AG04450 (cell line): ENCODE results near the gene COL4A3. TPM values are rescaled to one million over a fixed set of nuclear protein-coding genes. Genes with fewer than 3 reads are reported as not detected.

Experiments
- CTCF ChIA-PET: fragments of 300-600, 350-600 bp; formaldehyde crosslinking; extraction: SDS; loops from one replicate; lab custom pipeline; 2022; ENCODE audit warnings: antibody characterized with exemption, inconsistent platforms; lab: Charles Lee
- POLR2A ChIA-PET: fragments of 350-600 bp; formaldehyde crosslinking; extraction: SDS; loops from one replicate; lab custom pipeline; 2021; ENCODE audit warnings: antibody characterized with exemption, inconsistent platforms; lab: Yijun Ruan, JAX
- DNase-seq: peaks from one replicate; pipeline ENCODE4 v3.0.0-alpha.2; 2011; ENCODE audit warnings: low read depth, low spot score
- H3K27ac ChIP-seq: one replicate; pipeline ENCODE4 v1.5.1; 2012; ENCODE audit warnings: low read depth, low read length, control low read depth
- H3K27me3 ChIP-seq: one replicate; pipeline ENCODE4 v1.6.0; 2012; ENCODE audit warnings: low read length; ENCODE audit not compliant: control insufficient read depth, insufficient read depth
- H3K4me3 ChIP-seq: 2 replicates; pipeline ENCODE4 v1.5.1; 2011; ENCODE audit warnings: mild to moderate bottlenecking, low read depth, low read length, control low read depth
- H3K9me3 ChIP-seq: 2 replicates; pipeline ENCODE4 v1.5.1; 2012; ENCODE audit warnings: low read length; ENCODE audit not compliant: control insufficient read depth, insufficient read depth
- polyA minus RNA-seq: library from RNA; depleted of rRNA, polyadenylated mRNA; stranded (reverse); fragments of >200 nt; gene quantifications from 2 replicates; pipeline ENCODE4 v1.2.3, GENCODE V29; 2011; rRNA and poly(A)+ RNA removed
- polyA plus RNA-seq: library from polyadenylated mRNA; depleted of rRNA; stranded (reverse); fragments of >200 nt; gene quantifications from 2 replicates; pipeline ENCODE4 v1.2.3, GENCODE V29; 2011; rRNA removed
- TF ChIP-seq, protein P1 (sequence below): IDR thresholded peaks from 2 replicates; pipeline ENCODE4 v1.5.1; 2011; ENCODE audit warnings: low read depth, low read length, control low read depth, inconsistent platforms

Gene COL4A3
- polyA plus RNA-seq (0.07 TPM in 1 of 2 replicates, not detected in the other), polyA minus RNA-seq (not detected in 2 replicates)

DNA sequence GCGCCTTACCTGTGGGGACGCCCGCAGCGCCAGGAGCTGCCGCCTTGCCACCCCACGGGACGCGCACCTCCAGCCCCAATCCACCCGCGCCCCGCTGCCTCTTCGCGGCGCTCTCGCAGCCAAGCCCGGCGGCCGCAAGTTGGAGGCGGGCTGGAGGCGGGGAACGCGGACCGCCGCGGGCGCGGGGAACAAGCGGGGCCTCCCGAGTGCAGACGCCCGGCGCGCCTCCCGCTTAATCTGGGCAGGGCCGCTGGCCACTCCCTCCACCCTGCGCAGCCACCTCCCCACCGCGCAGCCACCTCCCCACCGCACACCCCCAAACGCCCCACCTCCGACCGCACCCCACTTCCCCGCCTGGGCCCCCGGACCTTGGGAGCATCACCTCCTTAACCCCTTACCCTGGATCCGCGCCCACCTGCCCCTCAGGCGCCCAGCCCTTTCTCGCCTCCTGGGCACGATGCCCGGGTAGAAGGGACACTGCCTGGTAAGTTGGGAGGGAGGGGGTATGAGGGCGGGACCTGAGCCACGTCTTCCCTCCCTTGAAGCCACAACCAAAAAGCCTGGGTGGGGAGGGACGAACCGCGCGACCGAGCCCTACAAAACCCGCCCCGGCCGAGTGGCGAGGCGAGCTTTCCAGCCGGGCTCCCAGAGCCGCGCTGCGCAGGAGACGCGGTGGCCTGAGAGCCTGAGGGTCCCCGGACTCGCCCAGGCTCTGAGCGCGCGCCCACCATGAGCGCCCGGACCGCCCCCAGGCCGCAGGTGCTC, at the start of gene COL4A3, which contains the start of gene COL4A4:
COL4A3 (plus strand) TSS at position 627 of the 765 bp plus-strand sequence; CDS start at position 730, 103 bp downstream.
COL4A4 (minus strand) TSS at position 208 of the 765 bp plus-strand sequence. CDS start 16,722 bp downstream, outside the sequence.
- no peak for DNase-seq
- Histone ChIP-seq H3K9me3 (no peaks in the 10 kb centered on the region), H3K27ac (no peak within 1 kb of the TSS), H3K4me3 (peak within 1 kb of the TSS; percentile 25), H3K27me3 (peaks cover 28% of the 10 kb centered on the region)
- TF ChIP-seq, protein P1, sequence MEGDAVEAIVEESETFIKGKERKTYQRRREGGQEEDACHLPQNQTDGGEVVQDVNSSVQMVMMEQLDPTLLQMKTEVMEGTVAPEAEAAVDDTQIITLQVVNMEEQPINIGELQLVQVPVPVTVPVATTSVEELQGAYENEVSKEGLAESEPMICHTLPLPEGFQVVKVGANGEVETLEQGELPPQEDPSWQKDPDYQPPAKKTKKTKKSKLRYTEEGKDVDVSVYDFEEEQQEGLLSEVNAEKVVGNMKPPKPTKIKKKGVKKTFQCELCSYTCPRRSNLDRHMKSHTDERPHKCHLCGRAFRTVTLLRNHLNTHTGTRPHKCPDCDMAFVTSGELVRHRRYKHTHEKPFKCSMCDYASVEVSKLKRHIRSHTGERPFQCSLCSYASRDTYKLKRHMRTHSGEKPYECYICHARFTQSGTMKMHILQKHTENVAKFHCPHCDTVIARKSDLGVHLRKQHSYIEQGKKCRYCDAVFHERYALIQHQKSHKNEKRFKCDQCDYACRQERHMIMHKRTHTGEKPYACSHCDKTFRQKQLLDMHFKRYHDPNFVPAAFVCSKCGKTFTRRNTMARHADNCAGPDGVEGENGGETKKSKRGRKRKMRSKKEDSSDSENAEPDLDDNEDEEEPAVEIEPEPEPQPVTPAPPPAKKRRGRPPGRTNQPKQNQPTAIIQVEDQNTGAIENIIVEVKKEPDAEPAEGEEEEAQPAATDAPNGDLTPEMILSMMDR, result no peak
- POLR2A ChIA-PET, result no interaction called here
- CTCF ChIA-PET, result no interaction called here

DNA sequence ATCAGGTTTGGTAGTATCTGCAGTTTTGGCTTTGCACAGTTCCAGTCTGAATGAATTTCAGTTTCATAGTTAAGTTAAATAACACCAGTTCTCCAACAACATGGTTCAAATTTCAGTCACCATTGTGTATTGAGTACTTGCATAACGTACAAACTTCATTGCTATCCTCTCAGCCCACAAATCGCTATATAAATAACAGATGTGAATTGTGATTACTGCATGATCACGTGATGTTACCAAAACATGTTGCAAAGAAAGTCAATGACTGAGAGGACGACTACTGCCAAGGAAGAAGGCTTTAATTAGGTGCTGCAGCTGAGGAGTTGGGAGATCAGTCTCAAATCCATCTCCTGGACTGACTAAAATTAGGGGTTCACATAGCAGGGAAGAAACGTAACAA, 48.7 kb upstream of the COL4A3 start:
- CTCF ChIA-PET, result no interaction called here
- POLR2A ChIA-PET, result no interaction called here

DNA sequence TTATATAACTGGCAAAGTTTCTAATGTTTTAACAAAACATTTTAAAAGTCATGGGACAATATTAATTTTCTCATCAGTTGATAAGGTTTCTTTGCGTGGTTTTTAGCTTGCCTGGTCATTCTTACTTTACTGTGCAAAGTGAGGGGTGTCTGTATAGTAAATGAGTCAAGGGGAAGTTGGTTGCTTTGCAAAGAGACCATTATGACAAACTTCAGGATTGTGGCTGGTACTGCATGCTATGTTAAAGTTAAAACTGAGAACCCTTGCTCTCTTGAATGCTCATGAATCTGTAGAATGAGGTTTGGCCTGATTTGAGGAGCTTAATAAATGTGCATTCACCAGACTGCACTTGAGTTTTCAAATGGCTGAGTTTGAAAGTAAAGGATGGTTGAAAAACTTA, 47.4 kb upstream of the COL4A3 start:
- CTCF ChIA-PET, result interaction anchor here (0.6 to 3.4 kb wide), 2 partner anchors 90 to 121 kb away, joined by 3 to 11 read pairs; no protein-coding TSS in a partner anchor

More for the DNA sequence above, 48.7 kb upstream of the COL4A3 start:
- Histone ChIP-seq H3K27ac (no peak overlapping the region), H3K9me3 (no peaks in the 10 kb centered on the region), H3K4me3 (no peak overlapping the region), H3K27me3 (peaks cover 2% of the 10 kb centered on the region)
- TF ChIP-seq, protein P1, result no peak
- peak; percentile 11 for DNase-seq

DNA sequence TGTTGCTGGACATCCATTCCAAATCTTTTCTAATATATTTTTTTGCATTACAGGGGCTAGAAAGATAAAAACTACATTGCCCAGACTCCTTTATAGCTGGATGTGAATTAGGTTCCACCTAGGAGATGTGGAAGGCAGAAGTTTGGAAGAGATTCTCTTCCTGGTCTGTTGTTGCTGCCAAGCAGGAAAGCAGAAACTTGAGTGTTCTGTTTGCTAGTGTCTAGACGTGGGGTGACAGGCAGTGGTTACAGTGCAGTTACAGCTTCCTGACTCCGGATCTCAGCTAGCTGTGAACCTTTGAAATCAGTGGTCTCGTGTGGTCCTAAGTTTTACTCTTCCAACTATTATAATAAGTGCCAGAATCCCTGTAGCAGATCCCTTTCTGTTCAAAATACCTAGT, 46.6 kb upstream of the COL4A3 start:
- ChIA-PET POLR2A (no interaction called here), CTCF (interaction anchor here (3.4 kb wide), 1 partner anchor 121 kb away, joined by 11 read pairs; no protein-coding TSS in a partner anchor)
- H3K27ac ChIP-seq, result no peak overlapping the region
- H3K4me3 ChIP-seq, result no peak overlapping the region
- TF ChIP-seq, protein P1, result no peak
- no peaks in the 10 kb centered on the region for H3K9me3 ChIP-seq
- peaks cover 2% of the 10 kb centered on the region for H3K27me3 ChIP-seq
- no peak for DNase-seq

More for the DNA sequence above, 47.4 kb upstream of the COL4A3 start:
- no peak for DNase-seq
- H3K4me3 ChIP-seq, result no peak overlapping the region
- POLR2A ChIA-PET, result no interaction called here
- H3K9me3 ChIP-seq, result no peaks in the 10 kb centered on the region
- H3K27me3 ChIP-seq, result peaks cover 2% of the 10 kb centered on the region
- H3K27ac ChIP-seq, result no peak overlapping the region
- TF ChIP-seq, protein P1, result no peak

DNA sequence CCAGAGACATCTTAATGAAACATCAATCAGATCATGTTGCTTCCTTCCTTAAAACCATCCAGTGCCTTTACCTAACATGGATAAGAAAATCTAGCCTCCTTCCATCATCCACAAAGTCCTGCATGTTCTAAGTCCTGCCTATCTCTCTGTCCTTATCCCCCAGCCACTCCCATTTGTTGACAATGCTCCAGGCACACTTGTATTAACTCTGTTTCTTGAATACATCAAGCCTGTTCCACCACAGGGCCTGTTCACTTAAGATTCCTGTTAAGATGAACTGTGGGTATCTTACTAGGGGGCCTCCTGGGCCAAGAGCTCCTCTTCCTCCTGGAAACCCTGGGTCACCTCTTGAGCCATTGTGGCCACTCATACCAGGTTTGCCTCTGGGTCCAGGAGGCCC, 46.1 kb upstream of the COL4A3 start:
- Histone ChIP-seq H3K4me3 (no peak overlapping the region), H3K9me3 (no peaks in the 10 kb centered on the region), H3K27ac (no peak overlapping the region), H3K27me3 (peaks cover 2% of the 10 kb centered on the region)
- POLR2A ChIA-PET, result no interaction called here
- TF ChIP-seq, protein P1, result no peak
- CTCF ChIA-PET, result interaction anchor here (3.4 kb wide), 1 partner anchor 120 kb away, joined by 11 read pairs; no protein-coding TSS in a partner anchor
- no peak for DNase-seq
